Measurements from ENCODE around the gene DLX1.

DLX1 gene

GRCh38 chr2:172087207-172087779 is 2.0 kb downstream of the DLX1 start:
- DNase-seq (ENCODE audit: low spot score), result no peak

GRCh38 chr2:172087780-172088244 is 2.5 kb downstream of the DLX1 start:
- no peak for DNase-seq (ENCODE audit: low spot score)

GRCh38 chr2:172088245-172089004 is 3.1 kb downstream of the DLX1 start:
- DNase-seq (ENCODE audit: low spot score), result no peak

- DNase-seq (ENCODE audit: low spot score), result no peak
Observed at GRCh38 chr2:172089005-172089504, 3.7 kb downstream of the DLX1 start.

GRCh38 chr2:172089633-172090032 is 4.3 kb downstream of the DLX1 start:
- DNase-seq (ENCODE audit: low spot score), result no peak

GRCh38 chr2:172090044-172090961 is 5.0 kb downstream of the DLX1 start:
- no peak for DNase-seq (ENCODE audit: low spot score)

- no peak for DNase-seq (ENCODE audit: low spot score)
Observed at GRCh38 chr2:172091000-172091641, 5.8 kb downstream of the DLX1 start.

- DNase-seq (ENCODE audit: low spot score), result no peak
Observed at GRCh38 chr2:172091761-172092566, 6.7 kb downstream of the DLX1 start.

- no peak for DNase-seq (ENCODE audit: low spot score)
Observed at GRCh38 chr2:172092716-172093415, 7.6 kb downstream of the DLX1 start.

- DNase-seq (ENCODE audit: low spot score), result no peak
Observed at GRCh38 chr2:172093416-172094293, 8.3 kb downstream of the DLX1 start.

GRCh38 chr2:172094294-172095145 is 9.2 kb downstream of the DLX1 start:
- DNase-seq (ENCODE audit: low spot score), result peak; percentile 72

GRCh38 chr2:172095146-172095904 is 10.0 kb downstream of the DLX1 start:
- peak; percentile 91 for DNase-seq (ENCODE audit: low spot score)

GRCh38 chr2:172095905-172096625 is 10.8 kb downstream of the DLX1 start:
- DNase-seq (ENCODE audit: low spot score), result no peak

GRCh38 chr2:172096626-172097547 is 11.6 kb downstream of the DLX1 start:
- DNase-seq (ENCODE audit: low spot score), result peak; percentile 78

GRCh38 chr2:172097557-172098131 is 12.3 kb downstream of the DLX1 start:
- no peak for DNase-seq (ENCODE audit: low spot score)

- DNase-seq (ENCODE audit: low spot score), result no peak
Observed at GRCh38 chr2:172098287-172098649, 13.0 kb downstream of the DLX1 start.

Data from GM03348 (cell line).